Liver (tissue), 9 donors: Measurements from ENCODE around the gene DOCK9. TPM values are rescaled to one million over a fixed set of nuclear protein-coding genes. Genes with fewer than 3 reads are reported as not detected.

Experiments used
- DNase-seq: peaks from one replicate; pipeline ENCODE4 v3.0.0-alpha.2; 2017; ENCODE audit warnings: low spot score
- H3K27ac ChIP-seq, 2 donors: one replicate each; pipeline ENCODE4 v1.7.0; 2013; ENCODE audit warnings: inconsistent platforms in 2 of 2, low read length in 2 of 2, control low read depth in 1 of 2, low read depth in 1 of 2, mild to moderate bottlenecking in 1 of 2
- H3K27me3 ChIP-seq, 4 donors: one replicate each; pipeline versions ENCODE4 v1.6.1 to v1.7.0; 2013; ENCODE audit warnings: low read length in 3 of 4, inconsistent platforms in 1 of 4, mild to moderate bottlenecking in 1 of 4, moderate library complexity in 1 of 4; ENCODE audit not compliant: control insufficient read depth in 4 of 4, insufficient read depth in 4 of 4
- H3K36me3 ChIP-seq, 4 donors: one replicate each; pipeline versions ENCODE4 v1.6.1 to v1.7.0; 2013; ENCODE audit warnings: low read length in 3 of 4, mild to moderate bottlenecking in 3 of 4, low read depth in 1 of 4, moderate library complexity in 1 of 4; ENCODE audit not compliant: control insufficient read depth in 4 of 4, insufficient read depth in 3 of 4
- H3K4me1 ChIP-seq, 4 donors: one replicate each; pipeline versions ENCODE4 v1.6.1 to v1.7.0; 2013; ENCODE audit warnings: low read length in 3 of 4, mild to moderate bottlenecking in 3 of 4, moderate library complexity in 1 of 4; ENCODE audit not compliant: control insufficient read depth in 4 of 4, insufficient read depth in 4 of 4
- H3K4me3 ChIP-seq, 3 donors: one replicate each; pipeline versions ENCODE4 v1.6.1 to v1.7.0; 2013; ENCODE audit warnings: low read length in 3 of 3, control low read depth in 1 of 3, low read depth in 1 of 3, mild to moderate bottlenecking in 1 of 3
- H3K9ac ChIP-seq, 2 donors: one replicate each; pipeline ENCODE4 v1.7.0; 2013; ENCODE audit warnings: low read length in 2 of 2, mild to moderate bottlenecking in 2 of 2, moderate library complexity in 2 of 2, control low read depth in 1 of 2, low read depth in 1 of 2
- H3K9me3 ChIP-seq, 4 donors: one replicate each; pipeline versions ENCODE4 v1.6.1 to v1.7.0; 2013; ENCODE audit warnings: low read length in 3 of 4; ENCODE audit not compliant: control insufficient read depth in 4 of 4
- ATF3 ChIP-seq: IDR thresholded peaks from 2 replicates; pipeline ENCODE4 v1.6.1; 2016; ENCODE audit warnings: antibody characterized with exemption
- CTCF ChIP-seq: fragments of 150-350 bp; IDR thresholded peaks from 2 replicates; pipeline ENCODE4 v1.5.1; 2017; ENCODE audit warnings: improper control_type of control experiment, low read depth, low read length; ENCODE audit not compliant: missing input control
- EGR1 ChIP-seq, 2 donors: IDR thresholded peaks; 2 replicates each; pipeline ENCODE4 v1.6.1; 2016 to 2018; ENCODE audit warnings: antibody characterized with exemption in 2 of 2, low read depth in 2 of 2
- FOXA1 ChIP-seq: IDR thresholded peaks from 2 replicates; pipeline ENCODE4 v1.6.1; 2016; ENCODE audit warnings: antibody characterized with exemption
- FOXA2 ChIP-seq: IDR thresholded peaks from 2 replicates; pipeline ENCODE4 v1.6.1; 2016; ENCODE audit warnings: antibody characterized with exemption
- GABPA ChIP-seq, 2 donors: IDR thresholded peaks in 1 of 2; conservative IDR thresholded peaks in 1 of 2; 2 replicates each; pipeline ENCODE4 v1.6.1; 2016; ENCODE audit warnings: antibody characterized with exemption in 2 of 2, mild to moderate bottlenecking in 1 of 2, moderate library complexity in 1 of 2
- HNF4A ChIP-seq, 2 donors: conservative IDR thresholded peaks; 2 replicates each; pipeline ENCODE4 v1.6.1; 2016; ENCODE audit warnings: antibody characterized with exemption in 2 of 2, mild to moderate bottlenecking in 2 of 2
- HNF4G ChIP-seq: IDR thresholded peaks from 2 replicates; pipeline ENCODE4 v1.6.1; 2016; ENCODE audit warnings: antibody characterized with exemption
- JUND ChIP-seq, 2 donors: IDR thresholded peaks; 2 replicates each; pipeline ENCODE4 v1.6.1; 2016; ENCODE audit warnings: antibody characterized with exemption in 2 of 2
- MAX ChIP-seq: IDR thresholded peaks from 2 replicates; pipeline ENCODE4 v1.6.1; 2016; ENCODE audit warnings: antibody characterized with exemption
- NR2F2 ChIP-seq: IDR thresholded peaks from 2 replicates; pipeline ENCODE4 v1.6.1; 2016; ENCODE audit warnings: antibody characterized with exemption
- RAD21 ChIP-seq, 2 donors: IDR thresholded peaks; 2 replicates each; pipeline ENCODE4 v1.6.1; 2016; ENCODE audit warnings: antibody characterized with exemption in 2 of 2, mild to moderate bottlenecking in 2 of 2
- REST ChIP-seq: IDR thresholded peaks from 2 replicates; pipeline ENCODE4 v1.6.1; 2016; ENCODE audit warnings: antibody characterized with exemption, mild to moderate bottlenecking
- RXRA ChIP-seq, 2 donors: IDR thresholded peaks; 2 replicates each; pipeline ENCODE4 v1.6.1; 2017 to 2018; ENCODE audit warnings: antibody characterized with exemption in 2 of 2, mild to moderate bottlenecking in 1 of 2
- SP1 ChIP-seq: IDR thresholded peaks from 2 replicates; pipeline ENCODE4 v1.6.1; 2018; ENCODE audit warnings: antibody characterized with exemption, mild to moderate bottlenecking
- TAF1 ChIP-seq: conservative IDR thresholded peaks from 2 replicates; pipeline ENCODE4 v1.6.1; 2016; ENCODE audit warnings: antibody characterized with exemption, mild to moderate bottlenecking
- YY1 ChIP-seq: IDR thresholded peaks from 2 replicates; pipeline ENCODE4 v1.6.1; 2016; ENCODE audit warnings: antibody characterized with exemption, mild to moderate bottlenecking
- ZBTB33 ChIP-seq: IDR thresholded peaks from 2 replicates; pipeline ENCODE4 v1.6.1; 2016; ENCODE audit warnings: antibody characterized with exemption
- WGBS: extraction: QIAGEN DNeasy Blood & Tissue Kit; methylation state at CpG from one replicate; pipeline ENCODE4 v1.1.7; 2013; 5-methylcytosine and 5-hydroxymethylcytosine counted together
- polyA plus RNA-seq, 2 donors: library from polyadenylated mRNA; stranded (reverse) in 1 of 2; unstranded in 1 of 2; fragments of 200-250 nt in 1 of 2; fragments of >200 nt in 1 of 2; fragmentation: Nextera tagmentation in 1 of 2; extraction: Ambion mirVana in 1 of 2; gene quantifications; one replicate each; pipeline versions ENCODE4 v1.2.1 to v1.2.3, GENCODE V29; 2013 to 2015
- total RNA-seq, 2 donors: library from RNA; depleted of rRNA; stranded (reverse); fragments of >200 nt; gene quantifications; one replicate each; pipeline ENCODE4 v1.2.3, GENCODE V29; 2014
- donor health status: healthy.
- donor health status: healthy.
- donor health status: healthy.
- donor health status: healthy.
- donor health status: healthy.

The DOCK9 gene
- total and polyA plus RNA-seq, 4 donors = 5.4 to 31.3 (median 10.6) TPM

- DNase-seq = no peak
- H3K9ac ChIP-seq = no peak overlapping the region
- no peaks in the 10 kb centered on the region for H3K9me3 ChIP-seq
- H3K4me3 ChIP-seq = no peak overlapping the region
- TF ChIP-seq YY1 (no peak), MAX (no peak), NR2F2 (no peak), RXRA (IDR thresholded peaks at IDR 0.05) (no peak), TAF1 (no peak), JUND (IDR thresholded peaks at IDR 0.05) (no peak), HNF4G (no peak), SP1 (no peak), HNF4A (conservative IDR thresholded peaks at IDR 0.05) (no peak), FOXA2 (no peak), RAD21 (IDR thresholded peaks at IDR 0.05) (no peak), CTCF (no peak)
- no peaks in the 10 kb centered on the region for H3K27me3 ChIP-seq
- 92% methylated on average over 4 of the region's 4 CpGs for WGBS
- H3K36me3 ChIP-seq = peaks cover 1 to 16% (median 12%) of the 10 kb centered on the region in 4 donors
- H3K4me1 ChIP-seq = no peaks in the 10 kb centered on the region
- no peak overlapping the region for H3K27ac ChIP-seq
These were observed 119.7 kb downstream of the DOCK9 start for GRCh38 chr13:98858191-98858590.

GRCh38 chr13:98856983-98857382 lies 120.9 kb downstream of the DOCK9 start:
- 67% methylated on average over 5 of the region's 5 CpGs for WGBS
- H3K36me3 ChIP-seq = peaks cover 1 to 10% (median 6%) of the 10 kb centered on the region in 4 donors
- no peak for DNase-seq

More at GRCh38 chr13:98856983-98857382, 120.9 kb downstream of the DOCK9 start:
- TF ChIP-seq NR2F2 = no peak
- no peak for TF ChIP-seq HNF4G
- TF ChIP-seq FOXA2 = no peak
- no peak for TF ChIP-seq SP1
- no peak for TF ChIP-seq TAF1
- no peak for TF ChIP-seq RXRA (IDR thresholded peaks at IDR 0.05)
- no peak for TF ChIP-seq CTCF
- TF ChIP-seq EGR1 (IDR thresholded peaks at IDR 0.05; ENCODE audit: low read depth in 2 of 2) = no peak
- no peak for TF ChIP-seq HNF4A (conservative IDR thresholded peaks at IDR 0.05)
- TF ChIP-seq JUND (IDR thresholded peaks at IDR 0.05) = no peak
- no peak for TF ChIP-seq MAX
- no peak for TF ChIP-seq GABPA (IDR thresholded peaks at IDR 0.05 in 1 of 2, conservative IDR thresholded peaks at IDR 0.05 in 1 of 2)
- no peak for TF ChIP-seq REST
- no peak for TF ChIP-seq ATF3
- no peak for TF ChIP-seq YY1
- TF ChIP-seq ZBTB33 = no peak
- no peak for TF ChIP-seq FOXA1
- no peak overlapping the region for H3K27ac ChIP-seq
- H3K9ac ChIP-seq = no peak overlapping the region
- no peaks in the 10 kb centered on the region for H3K27me3 ChIP-seq
- no peaks in the 10 kb centered on the region for H3K4me1 ChIP-seq
- H3K4me3 ChIP-seq = no peak overlapping the region
- H3K9me3 ChIP-seq = no peaks in the 10 kb centered on the region
